ENCODE data around the gene CPPED1.

CPPED1 gene

DNA sequence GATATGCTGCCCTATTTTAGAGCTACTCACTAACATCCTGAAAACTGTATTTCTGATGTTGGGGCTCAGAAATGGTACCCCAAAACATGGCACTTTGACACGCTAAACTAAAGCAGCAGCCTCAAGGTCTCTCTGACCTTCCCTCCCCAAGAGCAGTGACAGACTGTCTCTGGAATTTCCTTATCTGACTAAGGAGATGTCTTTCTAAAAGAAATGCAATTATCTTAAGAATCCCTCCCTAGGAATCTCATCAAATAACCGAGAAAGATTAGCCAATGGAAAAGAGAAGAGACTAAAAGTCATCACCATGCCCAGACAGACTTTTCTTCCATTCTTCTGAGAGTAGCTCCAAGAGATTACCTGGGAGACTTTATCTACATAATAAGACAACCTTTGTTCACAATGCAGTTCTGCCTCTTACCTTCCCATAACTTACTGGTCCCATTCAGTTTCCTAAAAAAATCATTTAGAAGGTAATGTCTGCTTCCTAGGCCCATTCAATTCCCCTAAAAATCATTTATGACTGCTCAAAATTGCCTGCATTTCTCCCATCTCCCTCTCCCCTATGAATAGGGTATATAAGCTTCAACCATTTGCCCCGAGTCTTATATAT lies 123.9 kb downstream of the CPPED1 start:
- DNase-seq (ENCODE audit: low read depth) = no peak

DNA sequence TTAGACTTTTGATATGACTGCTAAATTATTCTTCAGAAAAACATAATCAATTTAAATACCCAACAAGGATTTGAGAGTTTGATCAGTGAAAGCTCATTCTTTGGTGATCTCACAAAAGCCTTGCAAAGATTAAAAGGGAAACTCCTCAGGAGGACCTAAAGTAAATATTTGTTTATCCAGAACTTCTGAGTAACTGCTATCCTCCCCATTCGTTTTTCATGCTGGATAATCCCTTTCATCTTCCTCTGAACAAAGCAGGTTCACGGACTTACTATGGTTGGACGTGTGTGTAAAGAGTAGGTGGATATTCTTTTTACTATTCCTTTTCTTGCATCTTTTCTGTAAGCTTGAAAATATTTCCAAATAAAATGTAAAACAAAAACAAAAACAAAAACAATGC lies 124.7 kb downstream of the CPPED1 start:
- no peak for DNase-seq (ENCODE audit: low read depth)

DNA sequence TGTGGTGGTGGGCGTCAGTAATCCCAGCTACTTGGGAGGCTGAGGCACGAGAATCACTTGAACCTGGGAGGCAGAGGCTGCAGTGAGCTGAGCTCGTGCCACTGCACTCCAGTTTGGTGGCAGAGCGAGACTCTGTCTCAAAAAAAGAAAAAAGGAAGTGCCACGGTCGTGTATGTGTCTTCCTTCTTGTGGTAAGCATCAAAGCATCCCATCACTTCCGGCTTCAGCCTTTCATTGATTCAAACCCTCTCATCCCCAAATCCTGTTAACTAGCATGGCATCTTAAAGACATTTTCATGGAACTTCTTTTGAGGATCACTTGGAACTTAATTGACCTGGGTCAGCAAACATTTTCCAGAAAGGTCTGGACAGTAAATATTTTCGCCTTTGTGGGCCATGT lies 126.2 kb downstream of the CPPED1 start:
- no peak for DNase-seq (ENCODE audit: low read depth)

DNA sequence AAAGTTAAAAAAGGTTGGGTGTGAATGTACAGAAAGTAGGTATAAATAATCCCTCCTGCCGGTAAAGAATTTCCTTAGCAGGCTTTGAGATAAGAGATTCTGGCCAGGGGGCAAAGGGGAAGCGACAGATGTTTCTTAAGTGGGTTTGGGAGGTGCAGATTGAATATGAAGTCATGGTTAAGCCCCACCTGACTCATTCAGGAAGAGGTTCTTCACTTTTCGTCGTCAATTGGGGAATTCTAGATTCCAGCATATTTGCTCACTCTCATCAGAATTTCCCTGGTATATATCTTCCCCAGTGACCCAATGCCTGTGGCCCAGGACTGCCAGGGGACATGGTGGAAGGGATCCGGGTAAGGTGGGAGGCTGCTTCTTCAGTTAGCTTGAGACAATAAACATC lies 127.8 kb downstream of the CPPED1 start:
- peak; percentile 18 for DNase-seq (ENCODE audit: low read depth)

DNA sequence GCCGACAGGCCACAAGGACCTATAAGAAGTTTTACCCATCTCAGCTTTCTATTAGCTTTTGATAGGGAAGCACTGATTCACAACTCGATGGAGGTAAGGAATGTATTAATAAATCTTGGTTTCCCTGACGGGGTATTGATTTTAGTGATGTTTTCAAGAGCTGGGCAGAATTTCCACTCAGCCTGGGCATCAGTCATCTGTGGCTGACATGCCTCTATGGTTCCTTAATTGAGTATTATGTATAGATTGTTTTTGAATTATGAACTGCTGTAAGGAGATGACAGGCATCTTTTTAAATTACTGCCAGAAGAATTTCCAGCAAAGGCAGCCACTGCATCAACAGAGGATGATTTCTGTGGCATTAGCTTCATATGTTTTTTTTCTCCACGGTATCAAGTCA lies 128.6 kb downstream of the CPPED1 start:
- no peak for DNase-seq (ENCODE audit: low read depth)

DNA sequence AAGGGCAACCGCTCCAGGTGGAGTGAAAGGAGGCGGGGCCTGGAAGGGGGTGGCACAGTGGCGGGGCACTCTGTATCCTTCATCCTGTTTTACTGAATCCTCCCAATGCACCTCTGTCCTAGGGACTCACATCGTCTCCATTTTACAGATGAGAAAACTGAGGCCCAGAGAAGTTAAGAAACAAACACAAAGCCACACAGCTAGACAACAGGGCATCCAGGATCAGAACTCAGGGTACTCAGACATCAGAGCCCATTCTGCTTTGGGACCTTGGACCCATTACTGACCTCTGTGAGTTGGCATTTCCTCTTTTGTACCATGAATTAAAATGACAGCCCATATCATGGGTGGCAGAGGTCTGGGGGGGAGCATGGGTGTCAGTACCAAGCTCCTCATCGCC lies 129.2 kb downstream of the CPPED1 start:
- DNase-seq (ENCODE audit: low read depth) = no peak

DNA sequence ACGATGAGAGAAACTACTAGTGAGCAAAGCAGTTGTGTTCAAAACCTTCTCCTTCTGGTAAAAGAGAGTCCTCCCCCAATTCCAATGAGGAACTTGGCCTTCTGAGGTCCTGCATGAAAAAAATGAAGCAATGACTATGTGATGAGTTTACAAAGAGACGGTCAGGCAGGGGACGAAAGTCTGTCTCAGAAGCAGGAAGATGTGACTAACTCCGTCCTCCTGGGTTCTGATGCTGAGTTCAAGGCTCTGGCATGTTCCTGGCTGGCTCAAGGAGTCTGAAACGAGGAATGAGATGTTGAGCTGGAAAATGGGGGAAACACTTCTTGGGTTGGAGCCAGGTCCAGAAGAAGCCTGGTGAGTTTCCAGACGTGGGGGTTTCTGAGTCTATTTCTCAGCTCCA lies 129.6 kb downstream of the CPPED1 start:
- DNase-seq (ENCODE audit: low read depth) = peak; percentile 33

DNA sequence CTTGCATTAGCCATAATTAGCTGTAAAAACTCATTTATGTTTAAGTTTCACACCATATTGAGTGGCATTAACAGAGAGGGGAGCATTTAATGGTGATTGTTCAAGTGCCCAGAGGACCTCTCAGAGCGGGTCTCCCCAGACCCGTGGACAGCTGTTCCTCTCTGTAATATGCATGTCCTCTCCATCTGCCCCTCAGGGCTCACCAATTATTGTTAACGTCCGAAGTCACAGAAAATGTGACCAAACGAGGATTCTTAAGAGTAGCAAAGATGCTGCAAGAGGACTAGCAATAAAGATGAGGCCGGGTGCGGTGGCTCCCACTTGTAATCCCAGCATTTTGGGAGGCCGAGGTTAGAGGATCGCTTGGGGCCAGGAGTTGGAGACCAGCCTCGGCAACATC lies 130.2 kb downstream of the CPPED1 start:
- DNase-seq (ENCODE audit: low read depth) = no peak

DNA sequence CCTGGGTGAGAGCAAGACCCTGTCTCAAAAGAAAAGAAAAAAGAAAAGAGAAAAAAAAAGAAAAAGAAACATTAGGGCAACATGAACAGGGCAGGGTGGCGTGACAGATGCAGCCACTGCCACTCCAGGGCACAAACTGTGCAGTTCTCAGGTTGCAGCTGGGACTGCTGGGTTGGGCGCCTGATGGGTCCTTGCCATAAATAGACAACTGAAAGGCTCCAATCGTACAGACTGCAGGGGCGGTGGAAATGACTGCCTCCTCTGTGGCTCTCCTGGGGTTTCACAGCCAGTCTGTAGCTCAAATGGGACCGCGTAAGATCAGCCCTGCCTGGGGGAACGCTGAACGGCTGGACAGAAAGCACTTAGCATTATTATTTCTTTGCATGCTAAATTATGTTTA lies 130.7 kb downstream of the CPPED1 start:
- DNase-seq (ENCODE audit: low read depth) = no peak

DNA sequence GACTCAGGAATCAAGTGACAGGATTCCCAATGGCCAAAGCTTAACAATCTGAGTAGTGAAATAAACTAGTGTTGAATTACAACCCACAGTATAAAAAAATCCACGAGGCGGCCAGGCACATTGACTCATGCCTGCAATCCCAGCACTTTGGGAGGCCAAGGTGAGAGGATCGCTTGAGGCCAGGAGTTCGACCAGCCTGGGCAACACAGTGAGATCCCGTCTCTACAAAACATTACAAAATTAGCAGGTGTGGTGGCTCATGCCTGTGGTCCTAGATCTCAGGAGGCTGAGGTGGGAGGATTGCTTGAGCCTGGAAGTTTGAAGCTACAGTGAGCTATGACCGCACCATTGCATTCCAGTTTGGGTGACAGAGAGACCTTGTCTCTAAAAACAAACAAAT lies 133.8 kb downstream of the CPPED1 start:
- DNase-seq (ENCODE audit: low read depth) = no peak

DNA sequence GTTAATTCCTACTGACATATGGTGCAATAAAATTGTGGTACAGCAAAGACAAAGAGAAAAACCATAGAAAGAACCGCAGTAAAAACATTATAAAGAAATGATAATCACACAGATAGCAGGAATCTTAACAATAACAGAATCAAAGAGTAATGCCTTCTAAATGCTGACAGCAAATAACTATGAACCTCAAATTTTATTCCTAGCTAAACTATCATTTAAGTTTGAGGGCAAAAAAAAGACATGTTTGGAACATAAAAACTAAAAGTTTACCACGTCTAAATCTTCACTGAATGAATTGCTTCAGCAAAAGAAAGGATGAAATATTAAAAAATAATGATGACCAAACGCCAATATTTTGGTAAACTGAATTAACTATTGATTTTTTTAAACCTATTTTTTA lies 135.8 kb downstream of the CPPED1 start:
- DNase-seq (ENCODE audit: low read depth) = no peak

DNA sequence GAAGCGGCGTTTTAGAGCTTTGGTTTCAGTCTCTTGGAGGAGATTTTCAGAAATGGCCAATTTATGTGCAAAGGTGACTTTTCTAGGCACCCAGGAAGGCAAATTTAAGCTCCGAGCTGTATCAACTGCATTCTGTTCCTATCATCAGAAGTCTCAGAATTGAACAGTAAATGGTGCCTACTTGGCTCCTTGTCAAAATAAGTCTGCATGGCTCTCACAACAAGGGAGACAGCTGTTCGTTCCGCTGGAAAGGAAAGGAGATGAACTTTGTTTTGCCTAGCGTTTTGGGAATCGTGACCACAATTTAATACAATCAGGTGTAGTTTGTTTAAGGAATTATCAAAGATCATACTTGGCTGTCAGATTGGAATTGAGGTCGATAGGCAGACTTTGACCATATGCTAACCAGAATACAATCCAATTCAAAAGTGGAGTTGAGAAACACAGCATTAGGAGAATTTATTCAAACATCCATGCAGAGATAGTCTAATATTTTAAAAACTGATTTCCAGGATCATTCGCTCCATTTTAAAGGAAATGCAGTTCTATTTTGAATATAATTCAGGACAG lies 139.4 kb downstream of the CPPED1 start:
- no peak for DNase-seq (ENCODE audit: low read depth)

DNA sequence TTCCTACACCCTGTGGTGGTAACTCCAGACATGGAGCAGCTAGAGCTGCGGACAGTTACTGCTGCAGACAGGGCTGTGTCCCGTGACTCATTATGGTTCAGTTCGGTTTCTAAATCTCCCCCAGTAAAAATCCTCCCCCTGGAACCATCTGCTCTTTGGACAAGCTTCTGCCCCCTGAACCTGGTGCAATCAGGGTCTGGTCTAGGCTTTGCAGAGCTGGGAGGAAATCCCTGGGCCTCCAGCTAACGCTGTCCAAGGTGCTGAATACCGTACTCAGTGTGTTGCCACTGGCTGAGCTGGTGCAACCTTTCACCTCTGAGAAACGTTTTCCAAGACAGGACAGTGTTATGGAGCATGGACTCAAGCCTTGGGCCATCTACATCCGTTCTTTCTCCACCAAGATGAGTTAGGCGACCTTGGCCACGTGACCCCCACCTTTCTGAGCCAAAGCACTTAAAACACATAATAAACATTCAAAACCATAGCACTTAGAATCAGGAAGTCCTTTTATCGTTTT lies 142.0 kb downstream of the CPPED1 start:
- no peak for DNase-seq (ENCODE audit: low read depth)

DNA sequence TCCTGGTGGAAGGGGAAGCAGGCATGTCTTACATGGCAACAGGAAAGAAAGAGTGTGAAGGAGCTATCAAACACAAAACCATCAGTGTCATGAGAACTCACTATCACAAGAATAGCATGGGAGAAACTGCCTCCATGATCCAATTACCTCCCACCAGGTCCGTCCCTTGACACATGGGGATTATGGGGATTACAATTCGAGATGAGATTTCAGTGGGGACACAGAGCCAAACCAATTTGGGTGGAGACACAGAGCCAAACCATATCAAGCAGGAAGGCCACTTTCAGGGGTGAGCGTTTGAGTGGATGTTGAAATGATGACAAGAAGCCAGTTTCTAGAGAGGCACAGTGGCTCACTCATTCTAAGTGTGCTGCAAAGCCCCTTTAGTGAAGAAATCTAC lies 143.8 kb downstream of the CPPED1 start:
- no peak for DNase-seq (ENCODE audit: low read depth)

DNA sequence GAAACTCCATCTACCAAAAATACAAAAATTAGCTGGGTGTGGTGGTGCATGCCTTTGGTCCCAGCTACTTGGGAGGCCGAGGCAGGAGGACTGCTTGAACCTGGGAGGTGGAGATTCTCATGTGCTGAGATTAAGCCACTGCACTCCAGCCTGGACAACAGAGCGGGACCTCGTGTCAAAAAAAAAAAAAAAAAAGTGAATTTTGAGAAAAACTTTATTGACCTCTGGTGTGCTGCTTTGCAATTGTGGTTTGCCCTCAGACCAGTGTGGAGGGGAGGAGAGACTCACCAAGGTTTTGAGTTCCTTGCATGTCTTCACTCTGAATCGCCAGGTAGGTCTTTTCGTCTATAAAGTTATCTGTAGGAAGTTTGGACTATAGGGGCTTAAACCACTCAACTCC lies 145.2 kb downstream of the CPPED1 start:
- no peak for DNase-seq (ENCODE audit: low read depth)

DNA sequence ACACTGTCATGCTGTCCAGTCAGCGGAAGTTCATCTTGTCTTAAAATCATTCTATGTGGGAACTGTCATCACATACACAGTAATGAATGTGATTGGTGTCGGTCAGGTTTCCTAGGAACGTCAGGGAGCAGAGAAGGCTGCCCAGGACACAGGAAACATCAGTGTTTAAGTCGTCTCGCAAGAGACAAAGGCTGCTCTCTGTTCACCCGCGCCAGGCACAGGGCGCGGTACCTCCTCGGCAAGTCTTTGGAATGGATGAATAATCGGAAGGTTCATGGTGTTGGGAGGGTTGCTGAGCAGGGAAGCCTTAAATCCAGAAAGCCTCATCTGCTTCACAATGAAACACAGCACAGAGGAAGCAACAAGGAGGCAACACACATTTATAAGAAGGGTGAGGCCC lies 148.2 kb downstream of the CPPED1 start:
- no peak for DNase-seq (ENCODE audit: low read depth)

DNA sequence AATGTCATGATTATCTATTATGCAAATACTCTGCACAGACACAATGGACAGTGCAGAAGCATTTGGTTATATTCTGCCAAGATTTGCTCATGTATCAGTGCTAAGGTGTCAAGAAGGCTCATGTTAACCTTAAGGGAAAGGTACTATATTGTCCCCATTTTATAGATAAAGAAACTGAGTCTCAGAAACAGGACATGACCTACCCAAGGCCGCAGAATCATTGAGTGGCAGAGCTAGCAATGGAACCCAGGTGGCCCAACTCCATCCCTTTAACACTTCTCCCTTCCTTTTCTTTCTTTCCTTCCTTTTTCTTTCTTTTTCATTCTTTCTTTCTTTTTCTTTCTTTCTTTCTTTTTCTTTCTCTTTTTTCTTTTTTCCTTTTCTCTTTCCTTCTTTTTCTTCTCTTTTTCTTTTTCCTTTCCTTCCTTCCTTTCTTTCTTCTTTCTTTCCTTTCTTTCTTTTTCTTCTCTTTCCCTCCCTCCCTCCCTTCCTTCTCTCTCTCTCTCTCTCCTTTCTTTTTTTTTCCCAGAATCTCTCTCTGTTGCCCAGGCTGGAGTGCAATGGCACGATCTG lies 149.8 kb downstream of the CPPED1 start:
- no peak for DNase-seq (ENCODE audit: low read depth)

DNA sequence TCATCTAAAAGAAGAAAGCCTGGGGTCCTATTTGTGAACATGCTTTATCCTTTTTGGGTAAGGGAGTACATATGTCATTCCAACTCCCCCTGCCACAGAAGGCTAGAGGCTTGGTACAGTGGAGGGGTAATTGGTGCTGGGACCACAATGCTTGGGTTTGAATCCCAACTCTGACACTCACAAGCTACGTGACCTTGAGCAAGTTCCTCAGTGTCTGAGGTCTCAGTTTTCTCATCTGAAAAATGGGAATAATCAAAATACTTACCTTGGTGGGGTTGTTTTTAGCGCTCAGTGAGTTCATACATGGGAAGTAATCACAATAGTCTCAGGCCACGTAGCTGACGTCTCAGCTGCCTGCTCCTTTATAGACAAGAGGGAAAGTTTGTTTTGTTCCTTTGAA lies 150.8 kb downstream of the CPPED1 start:
- no peak for DNase-seq (ENCODE audit: low read depth)

DNA sequence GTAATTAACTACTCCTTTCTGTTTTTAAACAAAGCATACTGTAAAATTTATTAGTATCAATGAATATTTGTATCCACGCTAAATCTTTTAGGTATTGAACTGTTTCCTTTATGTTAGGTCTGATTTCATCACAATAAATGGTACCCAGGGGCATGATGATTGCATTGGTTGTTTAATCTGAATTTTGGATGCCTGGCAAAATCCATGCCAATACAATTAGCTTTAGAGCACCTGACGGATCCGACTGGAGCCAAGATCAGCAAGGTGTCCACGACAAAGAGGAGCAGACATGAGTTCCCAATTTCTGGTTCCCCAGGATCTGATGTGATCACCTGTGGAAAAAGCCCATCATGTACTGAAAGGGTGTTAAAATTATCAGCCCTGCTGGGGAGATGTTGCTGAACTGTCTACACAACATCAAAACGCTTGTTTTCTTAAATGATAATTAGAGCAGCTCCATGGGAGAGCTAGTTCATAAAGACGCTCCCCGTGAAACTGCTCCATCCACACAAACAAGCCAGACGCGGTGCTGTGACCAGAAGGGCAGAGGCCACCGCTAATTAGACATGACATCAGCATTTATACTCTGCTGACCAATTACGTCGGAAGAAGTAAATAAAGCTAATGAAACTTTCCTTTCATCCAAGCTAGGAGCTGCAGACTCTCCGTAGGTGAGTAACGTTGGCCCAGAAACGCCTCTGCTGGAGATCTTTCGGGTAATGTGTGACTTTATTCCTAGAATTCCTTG lies 151.7 kb downstream of the CPPED1 start:
- no peak for DNase-seq (ENCODE audit: low read depth)

DNA sequence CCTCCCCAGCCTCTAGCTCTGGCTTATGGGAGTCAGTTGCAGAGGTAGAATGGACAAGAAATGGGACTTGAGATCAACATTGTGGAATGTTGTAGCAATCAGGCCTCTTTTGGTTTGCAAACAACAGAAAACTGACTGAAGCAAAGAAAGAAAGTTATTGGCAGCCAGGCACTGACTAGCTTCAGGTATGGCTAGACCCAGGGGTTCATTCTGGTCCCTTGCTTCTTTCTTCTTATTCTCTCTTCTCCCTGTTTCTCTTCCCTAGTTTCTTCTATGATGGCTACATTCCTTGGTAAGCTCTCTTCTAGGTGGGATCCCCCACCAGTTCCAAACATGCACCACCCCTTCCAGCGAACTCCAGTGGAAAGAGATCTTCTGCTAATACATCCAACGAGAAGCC lies 154.3 kb downstream of the CPPED1 start:
- no peak for DNase-seq (ENCODE audit: low read depth)

DNA sequence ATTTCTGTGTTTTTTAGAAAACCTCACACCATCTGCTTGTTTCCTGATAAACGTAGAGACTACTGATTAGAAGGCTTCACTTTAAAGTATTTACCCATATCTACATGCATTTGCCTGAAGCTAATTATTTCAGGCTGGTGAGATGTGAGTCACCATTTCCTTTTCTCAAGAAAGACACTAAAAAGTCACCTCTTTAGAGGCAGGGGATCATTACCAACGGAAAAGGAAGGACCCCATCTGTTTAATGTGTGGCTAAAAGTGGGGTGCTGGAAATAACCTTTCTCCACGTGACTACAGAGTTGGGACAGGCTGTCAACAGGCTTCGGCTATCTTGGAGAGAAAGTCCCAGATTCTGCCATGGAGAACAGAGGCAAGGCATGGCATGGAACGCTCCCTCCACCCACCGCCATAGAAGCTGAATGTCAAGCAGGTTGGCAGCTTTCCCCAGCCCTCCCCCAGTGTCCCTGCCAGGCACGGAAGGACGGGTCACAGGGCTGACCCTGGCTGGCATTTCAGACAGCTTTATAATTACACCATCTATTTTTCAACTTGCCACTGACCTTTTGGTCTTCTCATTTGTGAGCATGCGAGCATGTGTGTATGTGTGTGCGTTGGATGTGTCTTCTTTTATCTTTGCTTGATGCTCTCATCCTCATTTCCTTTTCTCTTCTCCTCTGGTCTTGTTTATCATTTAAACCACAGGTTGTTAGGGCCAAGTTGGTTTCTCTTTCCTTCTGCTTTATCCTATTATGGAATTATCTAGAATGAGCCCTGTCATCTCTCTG lies 157.0 kb downstream of the CPPED1 start:
- DNase-seq (ENCODE audit: low read depth) = no peak

DNA sequence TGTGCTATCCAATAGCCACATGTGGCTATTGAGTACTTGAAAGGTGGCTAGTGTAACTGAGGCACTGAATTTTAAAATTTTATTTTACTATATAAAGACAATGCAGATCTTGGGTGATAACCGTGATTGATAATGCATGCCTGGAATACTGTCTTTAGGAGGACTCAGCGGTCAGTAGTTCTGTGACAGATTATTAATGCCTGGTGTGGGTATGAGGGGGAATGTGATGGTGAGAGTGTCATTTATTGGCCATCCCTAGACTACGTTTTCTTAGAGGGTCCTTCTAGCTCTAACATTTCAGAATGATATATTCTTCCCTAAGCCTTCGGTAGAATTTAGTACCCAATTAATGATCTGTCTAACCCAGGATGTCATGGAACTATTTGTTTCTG lies 157.6 kb downstream of the CPPED1 start:
- DNase-seq (ENCODE audit: low read depth) = no peak
